ENCODE measurements around the gene CIB2.

DNA sequence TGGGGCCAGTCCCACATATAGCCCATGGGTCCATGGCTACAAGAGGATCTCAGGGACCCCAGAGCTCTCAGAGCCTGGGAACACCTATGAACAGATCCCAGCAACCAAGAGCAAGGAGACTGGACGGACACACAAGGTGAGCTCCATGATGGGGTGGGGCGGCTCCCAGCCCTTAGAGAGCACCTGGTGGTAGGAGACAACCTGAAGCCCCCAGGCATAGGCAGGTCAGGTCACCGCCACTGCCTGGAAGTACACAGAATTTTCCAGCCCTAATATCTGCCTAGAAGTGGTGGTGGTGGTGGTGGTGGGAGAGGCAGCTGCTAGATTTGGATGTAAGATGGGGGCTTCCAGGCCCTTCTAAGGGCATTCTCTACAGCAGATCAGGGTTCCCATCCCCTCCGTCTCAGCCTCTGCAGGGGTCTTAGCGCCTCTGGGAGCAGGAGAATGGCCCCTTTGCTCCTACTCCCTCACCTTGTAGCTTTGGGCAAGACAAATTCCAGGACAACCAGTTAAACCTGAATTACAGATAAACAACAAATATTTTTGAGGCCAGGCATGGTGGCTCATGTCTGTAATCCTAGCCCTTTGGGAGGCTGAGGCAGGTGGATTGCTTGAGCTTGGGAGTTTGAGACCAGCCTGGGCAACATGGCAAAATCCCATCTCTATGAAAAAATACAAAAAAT, 29.7 kb downstream of the CIB2 start:
- TF ChIP-seq, protein P1, sequence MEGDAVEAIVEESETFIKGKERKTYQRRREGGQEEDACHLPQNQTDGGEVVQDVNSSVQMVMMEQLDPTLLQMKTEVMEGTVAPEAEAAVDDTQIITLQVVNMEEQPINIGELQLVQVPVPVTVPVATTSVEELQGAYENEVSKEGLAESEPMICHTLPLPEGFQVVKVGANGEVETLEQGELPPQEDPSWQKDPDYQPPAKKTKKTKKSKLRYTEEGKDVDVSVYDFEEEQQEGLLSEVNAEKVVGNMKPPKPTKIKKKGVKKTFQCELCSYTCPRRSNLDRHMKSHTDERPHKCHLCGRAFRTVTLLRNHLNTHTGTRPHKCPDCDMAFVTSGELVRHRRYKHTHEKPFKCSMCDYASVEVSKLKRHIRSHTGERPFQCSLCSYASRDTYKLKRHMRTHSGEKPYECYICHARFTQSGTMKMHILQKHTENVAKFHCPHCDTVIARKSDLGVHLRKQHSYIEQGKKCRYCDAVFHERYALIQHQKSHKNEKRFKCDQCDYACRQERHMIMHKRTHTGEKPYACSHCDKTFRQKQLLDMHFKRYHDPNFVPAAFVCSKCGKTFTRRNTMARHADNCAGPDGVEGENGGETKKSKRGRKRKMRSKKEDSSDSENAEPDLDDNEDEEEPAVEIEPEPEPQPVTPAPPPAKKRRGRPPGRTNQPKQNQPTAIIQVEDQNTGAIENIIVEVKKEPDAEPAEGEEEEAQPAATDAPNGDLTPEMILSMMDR (IDR thresholded peaks at IDR 0.05), result no peak
- no peak for TF ChIP-seq POLR2AphosphoS5 (IDR thresholded peaks at IDR 0.05)
- no peak for TF ChIP-seq POLR2A (IDR thresholded peaks at IDR 0.05)

All from prostate gland (tissue), 2 donors.